ENCODE results near the gene JSRP1.

Gene JSRP1
- long read RNA-seq: 0 reads

GRCh38 chr19:2255982-2256685 lies at the start of gene JSRP1:
TSS of gene JSRP1 (minus strand) at chr19:2256417. CDS start at chr19:2255314, 1,103 bp downstream.
- TF ChIP-seq SPI1 (IDR thresholded peaks at IDR 0.05; ENCODE audit: borderline replicate concordance, low read depth) (no peak), GABPA (IDR thresholded peaks at IDR 0.05; ENCODE audit: low read depth) (no peak), POLR2AphosphoS5 (IDR thresholded peaks at IDR 0.05; ENCODE audit: low read depth) (no peak), REST (IDR thresholded peaks at IDR 0.05; ENCODE audit: insufficient replicate concordance, low read depth) (no peak), CTCF (IDR thresholded peaks at IDR 0.05; ENCODE audit: insufficient read depth, low read length) (no peak)
- H3K4me3 ChIP-seq (replicated peaks; ENCODE audit: insufficient read depth, low read length): no peak within 1 kb of the TSS
- no peak within 1 kb of the TSS for H3K27ac ChIP-seq (replicated peaks)

GRCh38 chr19:2305452-2306280 lies 49.4 kb upstream of the JSRP1 start:
- Histone ChIP-seq H3K27me3 (ENCODE audit: insufficient read depth, poor library complexity, severe bottlenecking) (peaks cover 35% of the 10 kb centered on the region), H3K27ac (replicated peaks) (no peak overlapping the region)
- DNase-seq (ENCODE audit: low read depth in 1 of 2, low spot score in 1 of 2): no peak

More at GRCh38 chr19:2255982-2256685, at the start of gene JSRP1:
- peaks cover 15% of the 10 kb centered on the region for H3K27me3 ChIP-seq (ENCODE audit: insufficient read depth, poor library complexity, severe bottlenecking)
- DNase-seq (ENCODE audit: low read depth in 1 of 2, low spot score in 1 of 2): no peak

More at GRCh38 chr19:2305452-2306280, 49.4 kb upstream of the JSRP1 start:
- TF ChIP-seq SPI1 (IDR thresholded peaks at IDR 0.05; ENCODE audit: borderline replicate concordance, low read depth) (no peak), REST (IDR thresholded peaks at IDR 0.05; ENCODE audit: insufficient replicate concordance, low read depth) (no peak), GABPA (IDR thresholded peaks at IDR 0.05; ENCODE audit: low read depth) (no peak), POLR2AphosphoS5 (IDR thresholded peaks at IDR 0.05; ENCODE audit: low read depth) (no peak), CTCF (IDR thresholded peaks at IDR 0.05; ENCODE audit: insufficient read depth, low read length) (no peak)
- H3K4me3 ChIP-seq (replicated peaks; ENCODE audit: insufficient read depth, low read length): no peak overlapping the region
